BLaER1 (cell line): Measurements from ENCODE around the gene CCT8.

Experiments
- H3K27ac ChIP-seq: shearing (Covaris generic); formaldehyde crosslinking; 2 replicates; pipeline ENCODE4 v1.8.1; 2022
- H3K27me3 ChIP-seq: shearing (Covaris generic); formaldehyde crosslinking; 2 replicates; pipeline ENCODE4 v1.8.1; 2022
- H3K36me3 ChIP-seq: shearing (Covaris generic); formaldehyde crosslinking; 2 replicates; pipeline ENCODE4 v1.8.1; 2022
- H3K4me1 ChIP-seq: shearing (Covaris generic); formaldehyde crosslinking; 2 replicates; pipeline ENCODE4 v1.8.1; 2022
- H3K4me2 ChIP-seq: shearing (Covaris generic); formaldehyde crosslinking; 2 replicates; pipeline ENCODE4 v1.8.1; 2022
- H3K4me3 ChIP-seq: shearing (Covaris generic); formaldehyde crosslinking; 2 replicates; pipeline ENCODE4 v1.8.1; 2022
- H3K9ac ChIP-seq: shearing (Covaris generic); formaldehyde crosslinking; 2 replicates; pipeline ENCODE4 v1.8.1; 2022
- H3K9me3 ChIP-seq: shearing (Covaris generic); formaldehyde crosslinking; 2 replicates; pipeline ENCODE4 v1.8.1; 2022
- H4K20me1 ChIP-seq: shearing (Covaris generic); formaldehyde crosslinking; 2 replicates; pipeline ENCODE4 v1.8.1; 2022
- Cebpa-rat ChIP-seq: shearing (Covaris generic); IDR thresholded peaks from 2 replicates; pipeline ENCODE4 v1.8.1; 2022

The CCT8 gene

GRCh38 chr21:29073222-29074006 is at the start of gene CCT8:
Gene CCT8, minus strand, starts transcription at chr21:29073648. Its CDS starts 58 bp downstream, at chr21:29073590.
- H3K36me3 ChIP-seq: peaks cover 26% of the 10 kb centered on the region
- TF ChIP-seq Cebpa-rat: no peak
- peaks cover 58% of the 10 kb centered on the region for H3K4me1 ChIP-seq
- peaks cover 50% of the 10 kb centered on the region for H4K20me1 ChIP-seq
- peak within 1 kb of the TSS; percentile 98 for H3K4me3 ChIP-seq
- H3K27ac ChIP-seq: peak within 1 kb of the TSS; percentile 99
- H3K9me3 ChIP-seq: no peaks in the 10 kb centered on the region; the same call in 1 of the 2 replicates
- H3K4me2 ChIP-seq: peak within 1 kb of the TSS; percentile 87
- H3K27me3 ChIP-seq: no peaks in the 10 kb centered on the region
- H3K9ac ChIP-seq: peak within 1 kb of the TSS; percentile 99

- H3K4me2 ChIP-seq: no peak overlapping the region
- no peaks in the 10 kb centered on the region for H3K27me3 ChIP-seq
- H3K4me1 ChIP-seq: peaks cover 11% of the 10 kb centered on the region
- H3K4me3 ChIP-seq: no peak overlapping the region
- H4K20me1 ChIP-seq: no peaks in the 10 kb centered on the region
- TF ChIP-seq Cebpa-rat: no peak
- no peak overlapping the region for H3K9ac ChIP-seq
- H3K36me3 ChIP-seq: no peaks in the 10 kb centered on the region
- H3K27ac ChIP-seq: no peak overlapping the region
- no peaks in the 10 kb centered on the region; the same call in 1 of the 2 replicates for H3K9me3 ChIP-seq
Observed at GRCh38 chr21:29121759-29122158, 48.3 kb upstream of the CCT8 start.

GRCh38 chr21:29117372-29117955 is 44.0 kb upstream of the CCT8 start:
- H3K36me3 ChIP-seq: no peaks in the 10 kb centered on the region
- TF ChIP-seq Cebpa-rat: no peak
- no peaks in the 10 kb centered on the region for H3K27me3 ChIP-seq
- H4K20me1 ChIP-seq: no peaks in the 10 kb centered on the region
- no peak overlapping the region for H3K9ac ChIP-seq
- no peak overlapping the region for H3K27ac ChIP-seq
- no peaks in the 10 kb centered on the region for H3K9me3 ChIP-seq
- no peak overlapping the region for H3K4me2 ChIP-seq
- no peaks in the 10 kb centered on the region for H3K4me1 ChIP-seq
- H3K4me3 ChIP-seq: no peak overlapping the region

GRCh38 chr21:29115899-29116298 is 42.5 kb upstream of the CCT8 start:
- H3K27ac ChIP-seq: no peak overlapping the region
- H3K4me3 ChIP-seq: no peak overlapping the region
- H3K4me1 ChIP-seq: no peaks in the 10 kb centered on the region
- no peak overlapping the region for H3K4me2 ChIP-seq
- no peak overlapping the region for H3K9ac ChIP-seq
- no peaks in the 10 kb centered on the region for H4K20me1 ChIP-seq
- H3K9me3 ChIP-seq: no peaks in the 10 kb centered on the region
- no peaks in the 10 kb centered on the region for H3K36me3 ChIP-seq
- TF ChIP-seq Cebpa-rat: no peak
- H3K27me3 ChIP-seq: no peaks in the 10 kb centered on the region

GRCh38 chr21:29114765-29115500 is 41.5 kb upstream of the CCT8 start:
- no peak overlapping the region for H3K4me2 ChIP-seq
- no peak overlapping the region for H3K9ac ChIP-seq
- no peaks in the 10 kb centered on the region for H4K20me1 ChIP-seq
- H3K9me3 ChIP-seq: no peaks in the 10 kb centered on the region
- no peak for TF ChIP-seq Cebpa-rat
- no peaks in the 10 kb centered on the region for H3K36me3 ChIP-seq
- H3K4me3 ChIP-seq: no peak overlapping the region
- H3K4me1 ChIP-seq: no peaks in the 10 kb centered on the region
- no peaks in the 10 kb centered on the region for H3K27me3 ChIP-seq
- no peak overlapping the region for H3K27ac ChIP-seq

- H3K4me3 ChIP-seq: no peak overlapping the region
- H3K4me2 ChIP-seq: no peak overlapping the region
- H3K36me3 ChIP-seq: 0 out of 2 replicates have a peak, but pooled peaks cover 4% of the 10 kb centered on the region
- no peaks in the 10 kb centered on the region for H4K20me1 ChIP-seq
- H3K27ac ChIP-seq: no peak overlapping the region
- no peaks in the 10 kb centered on the region for H3K27me3 ChIP-seq
- H3K9ac ChIP-seq: no peak overlapping the region
- TF ChIP-seq Cebpa-rat: no peak
- H3K4me1 ChIP-seq: peaks cover 8% of the 10 kb centered on the region
- peaks cover 35% of the 10 kb centered on the region for H3K9me3 ChIP-seq
Observed at GRCh38 chr21:29105218-29105617, 31.8 kb upstream of the CCT8 start.

- Histone ChIP-seq H3K27me3 (no peaks in the 10 kb centered on the region), H3K27ac (no peak overlapping the region), H3K4me2 (no peak overlapping the region), H3K9ac (no peak overlapping the region), H3K36me3 (0 out of 2 replicates have a peak, but pooled peaks cover 4% of the 10 kb centered on the region), H3K9me3 (peaks cover 40% of the 10 kb centered on the region), H3K4me3 (no peak overlapping the region), H3K4me1 (peaks cover 11% of the 10 kb centered on the region), H4K20me1 (no peaks in the 10 kb centered on the region)
- no peak for TF ChIP-seq Cebpa-rat
Observed at GRCh38 chr21:29104239-29104708, 30.8 kb upstream of the CCT8 start.

GRCh38 chr21:29102791-29103257 is 29.4 kb upstream of the CCT8 start:
- Histone ChIP-seq H3K27me3 (no peaks in the 10 kb centered on the region), H3K9ac (no peak overlapping the region), H3K4me1 (peaks cover 11% of the 10 kb centered on the region), H4K20me1 (no peaks in the 10 kb centered on the region), H3K4me2 (no peak overlapping the region), H3K4me3 (no peak overlapping the region), H3K9me3 (peaks cover 51% of the 10 kb centered on the region), H3K27ac (no peak overlapping the region), H3K36me3 (0 out of 2 replicates have a peak, but pooled peaks cover 4% of the 10 kb centered on the region)
- no peak for TF ChIP-seq Cebpa-rat

GRCh38 chr21:29098156-29098555 is 24.7 kb upstream of the CCT8 start:
- TF ChIP-seq Cebpa-rat: no peak

More at GRCh38 chr21:29098156-29098555, 24.7 kb upstream of the CCT8 start:
- H3K4me1 ChIP-seq: peaks cover 11% of the 10 kb centered on the region
- no peak overlapping the region for H3K27ac ChIP-seq
- 0 out of 2 replicates have a peak, but pooled peaks cover 1% of the 10 kb centered on the region for H3K36me3 ChIP-seq
- H3K9ac ChIP-seq: no peak overlapping the region
- H3K9me3 ChIP-seq: peaks cover 37% of the 10 kb centered on the region
- no peak overlapping the region for H3K4me3 ChIP-seq
- H3K4me2 ChIP-seq: no peak overlapping the region
- H3K27me3 ChIP-seq: no peaks in the 10 kb centered on the region
- H4K20me1 ChIP-seq: no peaks in the 10 kb centered on the region
